RWPE2 (cell line): ENCODE measurements around the gene DNAJC25.
"Not testable (repeated sequence)": the region's sequence is repeated elsewhere in the genome, so short reads cannot be mapped to it uniquely, and the experiment has no call there.

ENCODE experiments used
- ATAC-seq: fragments of 200-7000 bp; cut with Tn5 transposase; 3 replicates; pipeline ENCODE4 v1.9.1; 2021; ENCODE audit warnings: low read depth
- DNase-seq: peaks from one replicate; pipeline ENCODE4 v3.0.0-alpha.2; 2020; ENCODE audit warnings: low spot score
- H3K27ac ChIP-seq: fragments of 450-650 bp; 2 replicates; pipeline ENCODE4 v1.5.1; 2017; ENCODE audit warnings: mild to moderate bottlenecking; ENCODE audit not compliant: poor library complexity, severe bottlenecking
- H3K27me3 ChIP-seq: fragments of 250-450 bp; sonication (Bioruptor Pico); 2 replicates; pipeline ENCODE4 v1.5.1; 2021; ENCODE audit warnings: mild to moderate bottlenecking, moderate library complexity; ENCODE audit not compliant: insufficient read depth, poor library complexity, severe bottlenecking
- H3K36me3 ChIP-seq: fragments of 250-450 bp; sonication (Bioruptor Pico); 2 replicates; pipeline ENCODE4 v1.5.1; 2020; ENCODE audit warnings: low read depth, mild to moderate bottlenecking, moderate library complexity
- H3K4me1 ChIP-seq: fragments of 250-450 bp; sonication (Bioruptor Pico); 2 replicates; pipeline ENCODE4 v1.5.1; 2021; ENCODE audit warnings: mild to moderate bottlenecking, moderate library complexity; ENCODE audit not compliant: insufficient read depth, poor library complexity, severe bottlenecking
- H3K4me3 ChIP-seq: fragments of 250-450 bp; sonication (Bioruptor Pico); 2 replicates; pipeline ENCODE4 v1.5.1; 2021; ENCODE audit warnings: mild to moderate bottlenecking, moderate library complexity; ENCODE audit not compliant: severe bottlenecking
- H3K9me3 ChIP-seq: fragments of 250-450 bp; sonication (Bioruptor Pico); 2 replicates; pipeline ENCODE4 v1.5.1; 2021; ENCODE audit warnings: mild to moderate bottlenecking, moderate library complexity; ENCODE audit not compliant: severe bottlenecking
- TF ChIP-seq, protein P1 (sequence below): fragments of 450-650 bp; IDR thresholded peaks from one replicate; pipeline ENCODE4 v1.5.1; 2017; ENCODE audit warnings: mild to moderate bottlenecking, moderate library complexity; ENCODE audit not compliant: poor library complexity, severe bottlenecking

Gene DNAJC25

DNA sequence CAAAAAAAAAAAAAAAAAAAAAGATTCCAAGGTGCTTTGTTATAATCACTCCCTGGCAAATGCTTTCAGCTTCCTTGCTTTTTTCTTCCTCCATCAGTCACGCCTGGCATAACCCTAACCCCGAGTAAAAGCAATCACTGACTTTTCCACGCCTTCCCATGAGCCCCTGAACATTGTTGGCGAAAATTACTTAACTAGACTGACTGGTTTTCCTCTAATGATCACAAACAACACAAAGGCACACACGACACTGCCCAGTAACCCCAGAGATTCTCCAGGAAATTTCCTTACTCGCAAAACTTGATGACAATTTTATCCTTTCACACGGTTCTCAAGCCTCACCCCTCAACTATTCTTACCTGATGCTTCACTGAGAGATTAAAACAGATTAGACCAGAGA lies 20.3 kb upstream of the DNAJC25 start:
- Histone ChIP-seq H3K36me3 (no peaks in the 10 kb centered on the region), H3K27me3 (no peaks in the 10 kb centered on the region), H3K4me1 (no peaks in the 10 kb centered on the region), H3K4me3 (no peak overlapping the region), H3K9me3 (no peaks in the 10 kb centered on the region), H3K27ac (no peak overlapping the region)
- DNase-seq: no peak
- no peak for ATAC-seq
- TF ChIP-seq, protein P1, sequence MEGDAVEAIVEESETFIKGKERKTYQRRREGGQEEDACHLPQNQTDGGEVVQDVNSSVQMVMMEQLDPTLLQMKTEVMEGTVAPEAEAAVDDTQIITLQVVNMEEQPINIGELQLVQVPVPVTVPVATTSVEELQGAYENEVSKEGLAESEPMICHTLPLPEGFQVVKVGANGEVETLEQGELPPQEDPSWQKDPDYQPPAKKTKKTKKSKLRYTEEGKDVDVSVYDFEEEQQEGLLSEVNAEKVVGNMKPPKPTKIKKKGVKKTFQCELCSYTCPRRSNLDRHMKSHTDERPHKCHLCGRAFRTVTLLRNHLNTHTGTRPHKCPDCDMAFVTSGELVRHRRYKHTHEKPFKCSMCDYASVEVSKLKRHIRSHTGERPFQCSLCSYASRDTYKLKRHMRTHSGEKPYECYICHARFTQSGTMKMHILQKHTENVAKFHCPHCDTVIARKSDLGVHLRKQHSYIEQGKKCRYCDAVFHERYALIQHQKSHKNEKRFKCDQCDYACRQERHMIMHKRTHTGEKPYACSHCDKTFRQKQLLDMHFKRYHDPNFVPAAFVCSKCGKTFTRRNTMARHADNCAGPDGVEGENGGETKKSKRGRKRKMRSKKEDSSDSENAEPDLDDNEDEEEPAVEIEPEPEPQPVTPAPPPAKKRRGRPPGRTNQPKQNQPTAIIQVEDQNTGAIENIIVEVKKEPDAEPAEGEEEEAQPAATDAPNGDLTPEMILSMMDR: no peak

DNA sequence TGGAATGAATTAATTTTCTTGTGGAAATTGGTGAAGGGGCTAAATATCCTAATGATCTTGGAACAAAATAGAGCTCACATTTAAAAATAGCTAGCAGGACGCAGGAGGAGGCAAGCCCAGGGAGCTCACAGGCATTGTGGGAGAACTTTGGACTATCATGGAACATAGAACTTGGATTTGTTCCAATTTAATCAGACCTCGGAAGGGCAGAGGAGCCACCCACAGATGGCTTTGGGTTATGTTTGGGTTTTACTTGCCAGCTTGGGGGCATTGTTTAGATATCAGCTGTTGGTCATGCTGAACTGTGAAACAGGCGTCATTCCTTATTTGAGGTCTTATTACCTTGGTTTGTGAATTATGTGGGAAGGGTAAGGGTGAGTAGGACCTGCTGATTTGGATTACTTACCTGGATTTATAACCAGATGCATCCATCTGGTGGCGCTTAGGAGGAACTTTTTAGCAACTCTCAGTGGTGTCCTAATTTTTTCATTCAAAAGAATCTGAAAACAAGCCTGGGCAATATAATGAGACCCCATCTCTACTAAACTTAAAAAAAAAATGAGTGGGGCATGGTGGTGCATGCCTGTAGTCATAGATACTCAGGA lies 17.6 kb upstream of the DNAJC25 start:
- no peaks in the 10 kb centered on the region for H3K4me1 ChIP-seq
- H3K9me3 ChIP-seq: no peaks in the 10 kb centered on the region
- TF ChIP-seq, protein P1: no peak
- DNase-seq (no peak), ATAC-seq (no peak)
- H3K4me3 ChIP-seq: no peak overlapping the region
- no peaks in the 10 kb centered on the region for H3K27me3 ChIP-seq
- no peaks in the 10 kb centered on the region for H3K36me3 ChIP-seq
- H3K27ac ChIP-seq: no peak overlapping the region

DNA sequence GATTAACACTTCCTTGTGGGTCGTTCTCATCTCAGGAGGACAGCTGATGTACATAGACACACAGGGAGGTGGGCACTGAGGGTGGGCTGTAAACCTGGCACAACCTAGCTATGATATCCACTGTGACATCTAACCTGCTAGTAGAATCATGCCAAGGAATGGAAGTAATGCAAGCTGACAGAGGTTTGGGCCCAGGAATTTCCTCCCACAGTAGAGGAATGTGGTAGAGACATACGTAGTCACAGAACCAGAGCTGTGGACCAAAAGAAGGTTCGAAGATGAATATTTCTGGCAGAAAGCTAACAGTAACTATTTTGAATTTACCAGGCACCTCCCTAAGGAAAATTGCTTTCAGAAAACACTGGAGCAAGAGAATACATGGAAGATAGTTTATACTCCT lies 15.2 kb upstream of the DNAJC25 start:
- H3K9me3 ChIP-seq: no peaks in the 10 kb centered on the region
- no peaks in the 10 kb centered on the region for H3K27me3 ChIP-seq
- DNase-seq: no peak
- H3K27ac ChIP-seq: no peak overlapping the region
- H3K36me3 ChIP-seq: no peaks in the 10 kb centered on the region
- no peak for ATAC-seq
- TF ChIP-seq, protein P1: no peak
- no peaks in the 10 kb centered on the region for H3K4me1 ChIP-seq
- no peak overlapping the region for H3K4me3 ChIP-seq

DNA sequence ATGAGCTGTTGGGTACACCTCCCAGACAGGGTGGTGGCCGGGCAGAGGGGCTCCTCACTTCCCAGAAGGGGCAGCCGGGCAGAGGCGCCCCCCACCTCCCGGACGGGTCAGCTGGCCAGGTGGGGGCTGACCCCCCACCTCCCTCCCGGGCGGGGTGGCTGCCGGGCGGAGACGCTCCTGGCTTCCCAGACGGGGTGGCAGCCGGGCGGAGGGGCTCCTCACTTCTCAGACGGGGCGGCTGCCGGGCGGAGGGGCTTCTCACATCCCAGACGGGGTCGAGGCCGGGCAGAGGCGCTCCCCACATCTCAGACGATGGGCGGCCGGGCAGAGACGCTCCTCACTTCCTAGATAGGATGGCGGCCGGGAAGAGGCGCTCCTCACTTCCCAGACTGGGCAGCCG lies 13.8 kb upstream of the DNAJC25 start:
- not testable (repeated sequence) for DNase-seq, ATAC-seq, H3K27ac ChIP-seq, H3K4me1 ChIP-seq, H3K27me3 ChIP-seq, H3K36me3 ChIP-seq, H3K4me3 ChIP-seq, H3K9me3 ChIP-seq

DNA sequence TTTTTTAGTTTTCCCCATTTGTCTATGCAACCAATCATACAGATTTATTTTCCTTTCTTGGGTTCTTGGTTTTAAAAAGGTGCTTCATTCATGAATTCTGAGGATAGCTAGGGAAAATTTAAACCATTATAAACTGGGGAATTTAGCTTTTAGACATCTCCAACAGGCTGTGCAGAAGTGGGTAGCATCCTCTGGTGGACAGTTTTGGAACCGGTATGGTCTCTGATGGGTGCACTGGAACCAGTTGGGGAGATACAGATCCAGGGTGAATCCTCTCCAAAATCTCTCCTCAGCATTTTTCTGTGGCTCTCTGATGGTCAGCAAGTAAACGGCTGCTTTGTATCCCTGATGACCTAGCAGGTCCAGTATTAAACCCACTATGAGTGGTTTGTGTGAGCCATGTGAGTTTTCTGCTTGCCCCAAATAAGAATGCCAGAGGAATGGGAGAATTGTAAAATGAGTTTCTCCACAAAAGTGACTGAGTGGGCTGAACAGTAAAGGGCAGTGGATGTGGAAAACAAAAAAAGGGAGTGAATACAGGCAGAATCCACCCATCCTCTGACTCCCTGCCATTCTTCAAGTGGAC lies 9.1 kb upstream of the DNAJC25 start:
- TF ChIP-seq, protein P1: peak; percentile 75
- Histone ChIP-seq H3K4me3 (no peak overlapping the region), H3K27me3 (no peaks in the 10 kb centered on the region), H3K36me3 (no peaks in the 10 kb centered on the region), H3K9me3 (no peaks in the 10 kb centered on the region), H3K4me1 (peaks cover 7% of the 10 kb centered on the region), H3K27ac (no peak overlapping the region)
- ATAC-seq (peak; percentile 55; the same call in 2 of the 3 replicates), DNase-seq (no peak)
